ENCODE measurements around the gene MMAB.

GRCh38 chr12:109612975-109613502, 39.7 kb upstream of the MMAB start:
- TF ChIP-seq CTCF (conservative IDR thresholded peaks at IDR 0.05 in 1 of 2, IDR thresholded peaks at IDR 0.05 in 1 of 2; ENCODE audit: low read depth in 1 of 2, low read length in 2 of 2) (peak in 1 of 2 donors; percentile 38), EZH2 (IDR thresholded peaks at IDR 0.05; ENCODE audit: low read length, missing control alignments) (no peak)

All from fibroblast of lung (primary cell).